Hematopoietic multipotent progenitor cell (in vitro differentiated cells): Measurements from ENCODE around the gene MED12L. TPM values are rescaled to one million over a fixed set of nuclear protein-coding genes. Genes with fewer than 3 reads are reported as not detected.

Experiments
- DNase-seq, 3 donors: peaks; one replicate each; pipeline ENCODE4 v3.0.0-alpha.2; 2011 to 2015; ENCODE audit warnings: low read depth in 2 of 3, low spot score in 2 of 3
- total RNA-seq: library from RNA; depleted of rRNA; stranded (reverse); fragments of >200 nt; gene quantifications from one replicate; pipeline ENCODE4 v1.2.3, GENCODE V29; 2012

The MED12L gene
- total RNA-seq, 1 donor, result 47.9 TPM

GRCh38 chr3:151283387-151283786, 197.9 kb downstream of the MED12L start:
- no peak for DNase-seq

- DNase-seq, result peak in 1 of 3 donors; percentile 11
Measured at GRCh38 chr3:151283907-151284461, 198.5 kb downstream of the MED12L start.

- DNase-seq, result no peak
Measured at GRCh38 chr3:151285940-151286339, 200.5 kb downstream of the MED12L start.

GRCh38 chr3:151289445-151289844, 204.0 kb downstream of the MED12L start:
- no peak for DNase-seq

GRCh38 chr3:151290673-151291072, 205.2 kb downstream of the MED12L start:
- DNase-seq, result peak in 1 of 3 donors; percentile 52

GRCh38 chr3:151293127-151293526, 207.7 kb downstream of the MED12L start:
- no peak for DNase-seq

GRCh38 chr3:151296226-151296625, 210.8 kb downstream of the MED12L start:
- no peak for DNase-seq

- DNase-seq, result no peak
Measured at GRCh38 chr3:151297429-151297828, 212.0 kb downstream of the MED12L start.

GRCh38 chr3:151299006-151299405, 213.5 kb downstream of the MED12L start:
- no peak for DNase-seq

- no peak for DNase-seq
Measured at GRCh38 chr3:151300539-151300938, 215.1 kb downstream of the MED12L start.

- DNase-seq, result no peak
Measured at GRCh38 chr3:151301787-151302186, 216.3 kb downstream of the MED12L start.

- no peak for DNase-seq
Measured at GRCh38 chr3:151303751-151304150, 218.3 kb downstream of the MED12L start.

- no peak for DNase-seq
Measured at GRCh38 chr3:151305060-151305774, 219.8 kb downstream of the MED12L start.

- DNase-seq, result no peak
Measured at GRCh38 chr3:151305775-151306151, 220.3 kb downstream of the MED12L start.

GRCh38 chr3:151306168-151306810, 220.8 kb downstream of the MED12L start:
- no peak for DNase-seq

GRCh38 chr3:151307131-151307530, 221.7 kb downstream of the MED12L start:
- DNase-seq, result no peak

- DNase-seq, result no peak
Measured at GRCh38 chr3:151307583-151308488, 222.4 kb downstream of the MED12L start.

GRCh38 chr3:151309566-151309965, 224.1 kb downstream of the MED12L start:
- DNase-seq, result no peak

GRCh38 chr3:151312972-151313371, 227.5 kb downstream of the MED12L start:
- no peak for DNase-seq

- no peak for DNase-seq
Measured at GRCh38 chr3:151314137-151314536, 228.7 kb downstream of the MED12L start.

- no peak for DNase-seq
Measured at GRCh38 chr3:151314593-151314992, 229.1 kb downstream of the MED12L start.
